Cortex of kidney (tissue), 1 donor: Measurements from ENCODE around the gene WDR12.
A peak's percentile ranks its signal among the peaks of the same experiment; 100 is the strongest.
"Not testable (repeated sequence)": the region's sequence is repeated elsewhere in the genome, so short reads cannot be mapped to it uniquely, and the experiment has no call there.

Source experiments
- DNase-seq: peaks from one replicate; lab custom pipeline; 2025; lab: John Stamatoyannopoulos, UW

WDR12 gene

DNA sequence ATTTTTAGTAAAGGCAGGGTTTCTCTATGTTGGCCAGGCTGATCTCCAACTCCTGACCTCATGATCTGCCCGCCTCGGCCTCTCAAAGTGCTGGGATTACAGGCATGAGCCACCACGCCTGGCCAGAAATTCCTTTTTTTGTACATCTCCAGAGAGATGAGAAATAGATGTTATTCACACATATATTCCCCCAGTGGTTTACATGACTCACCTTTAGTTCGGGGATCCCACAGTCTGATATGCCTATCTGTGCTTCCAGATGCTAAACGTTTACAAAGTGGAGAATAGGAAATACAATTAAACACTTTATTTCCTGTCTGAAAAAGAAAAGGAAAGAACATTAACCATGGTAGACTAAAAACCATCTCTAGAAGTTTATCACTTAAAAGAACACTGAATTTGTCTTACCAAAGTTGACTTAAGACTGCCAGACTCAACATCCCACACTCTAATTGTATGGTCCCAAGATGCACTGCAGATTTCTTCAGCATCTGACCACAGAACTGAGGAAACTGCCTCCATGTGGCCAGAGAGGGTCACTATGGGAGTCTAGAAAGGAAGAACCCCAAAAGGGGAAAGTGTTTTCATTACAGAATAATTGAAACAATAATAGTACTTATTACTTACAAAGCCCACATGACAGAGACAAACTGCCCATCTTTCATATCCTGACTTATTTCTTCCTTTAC, 27.3 kb downstream of the WDR12 start:
- no peak for DNase-seq

DNA sequence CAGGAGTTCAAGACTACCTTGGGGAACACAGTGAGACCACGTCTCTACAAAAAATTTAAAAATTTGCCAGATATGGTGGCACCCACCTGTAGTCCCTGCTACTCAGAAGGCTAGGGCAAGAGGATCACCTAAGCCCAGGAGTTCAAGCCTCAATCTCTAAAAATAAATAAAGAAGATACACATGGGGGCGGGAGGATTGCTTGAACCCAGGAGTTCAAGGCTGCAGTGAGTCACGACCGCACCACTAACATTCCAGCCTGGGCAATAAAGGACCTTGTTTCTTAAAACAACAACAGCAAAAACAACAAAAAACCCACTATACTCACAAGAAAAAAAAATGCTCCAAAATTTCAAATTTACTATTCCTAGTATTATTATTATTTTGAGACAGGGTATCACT, 29.9 kb downstream of the WDR12 start:
- no peak for DNase-seq

DNA sequence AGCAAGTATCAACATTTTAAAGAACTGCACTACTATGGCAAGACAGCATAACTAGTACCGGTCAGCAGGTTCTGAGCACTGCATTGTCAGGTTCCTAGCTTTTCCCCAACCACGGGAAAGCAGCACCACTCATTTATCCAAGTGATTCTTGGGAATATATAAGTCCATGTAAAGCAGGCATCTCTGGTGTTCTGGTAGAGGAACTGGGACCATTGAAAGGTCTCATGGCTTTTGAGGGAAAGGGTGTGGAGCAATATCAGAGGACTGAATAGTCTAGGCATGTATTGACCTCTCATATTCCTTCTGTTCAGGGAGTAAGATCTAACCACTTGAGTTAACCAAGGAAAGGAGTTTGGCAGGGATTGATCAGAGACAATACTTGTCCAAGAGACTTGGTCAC, 33.8 kb downstream of the WDR12 start:
- no peak for DNase-seq

DNA sequence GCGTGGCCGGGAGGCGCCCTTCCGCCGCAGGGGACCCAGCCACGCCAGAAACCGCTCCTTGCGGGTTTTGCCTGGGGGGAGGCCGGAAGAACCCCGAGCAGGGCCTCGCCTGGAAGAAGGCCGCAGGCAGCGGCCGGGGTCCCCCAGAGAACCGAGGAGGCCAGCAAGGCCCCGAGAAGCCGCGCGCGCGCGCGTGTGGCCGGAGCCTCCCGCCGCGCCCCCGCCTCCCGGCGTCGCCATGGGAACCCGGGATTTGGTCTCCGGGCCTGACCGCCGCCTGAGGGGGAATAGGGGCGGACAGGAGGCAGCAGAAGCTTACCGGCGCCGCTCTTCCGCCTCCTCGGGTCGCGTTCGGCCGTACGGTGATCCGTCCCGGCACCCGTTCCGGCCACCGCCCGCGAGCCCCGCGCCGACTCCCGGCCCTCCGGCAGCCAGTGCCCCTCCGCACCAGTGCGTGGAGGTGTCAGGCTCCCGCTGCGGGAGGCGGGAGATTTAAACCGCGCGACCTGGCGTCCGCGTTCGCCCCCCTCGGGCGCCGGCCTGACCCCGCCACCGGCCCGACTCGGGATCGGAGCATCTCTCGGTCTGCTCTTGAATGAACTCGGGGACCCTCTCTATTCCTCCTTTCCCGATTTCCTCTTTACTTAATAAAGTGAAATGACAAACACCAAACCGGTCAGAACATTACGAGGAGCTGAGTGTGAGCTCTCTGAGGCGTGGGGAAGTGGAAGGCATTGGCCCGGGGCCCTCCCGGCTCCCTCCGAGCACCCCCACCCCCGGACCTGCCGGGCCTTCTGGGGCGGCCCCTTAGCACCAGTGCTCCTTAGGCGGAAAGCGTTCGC, 40.0 kb downstream of the WDR12 start, which contains the start of gene ICA1L:
Gene ICA1L, minus strand, starts transcription at position 467 of the 842 bp plus-strand sequence. CDS start 42,757 bp downstream, outside the sequence.
- DNase-seq, result peak; percentile 12

DNA sequence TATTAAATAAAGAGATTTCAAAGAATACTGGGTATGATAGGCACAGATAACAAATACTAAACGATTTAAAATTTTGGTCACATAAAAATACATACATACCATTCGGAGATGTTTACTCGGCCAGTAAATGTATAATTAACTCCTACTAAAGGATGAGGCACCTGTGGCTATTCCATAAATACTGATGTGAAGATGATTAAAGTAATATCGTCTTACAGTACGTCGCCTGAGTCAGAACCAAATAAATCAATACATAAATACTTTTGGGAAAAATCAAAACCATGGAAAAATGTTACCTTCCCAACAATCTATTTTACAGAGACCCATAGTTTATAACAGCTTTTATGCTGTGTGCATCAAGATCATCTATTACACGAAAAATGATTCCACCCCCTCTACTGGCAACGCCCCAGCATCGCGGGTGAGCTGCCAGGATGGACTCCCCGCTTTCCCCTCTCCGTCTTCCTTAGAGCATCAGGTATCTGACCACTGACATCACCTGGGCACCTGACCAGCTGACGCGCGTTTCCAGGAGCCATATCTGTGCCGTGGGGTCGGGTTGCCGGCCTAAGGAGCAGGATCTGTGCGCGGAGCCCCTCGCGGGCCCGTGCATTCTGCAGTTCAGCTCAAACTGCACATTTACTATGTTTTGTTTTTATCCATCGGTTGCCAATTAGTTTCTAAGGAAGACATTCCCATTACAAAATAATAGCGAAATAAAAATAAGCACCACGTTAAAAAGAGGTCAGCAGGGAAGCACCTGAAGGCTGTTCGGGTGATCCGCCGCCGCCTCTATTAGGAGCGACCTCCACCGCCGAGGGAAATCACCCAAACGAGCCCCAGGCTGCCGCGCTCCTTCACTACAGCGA, 40.8 kb downstream of the WDR12 start:
- no peak for DNase-seq

DNA sequence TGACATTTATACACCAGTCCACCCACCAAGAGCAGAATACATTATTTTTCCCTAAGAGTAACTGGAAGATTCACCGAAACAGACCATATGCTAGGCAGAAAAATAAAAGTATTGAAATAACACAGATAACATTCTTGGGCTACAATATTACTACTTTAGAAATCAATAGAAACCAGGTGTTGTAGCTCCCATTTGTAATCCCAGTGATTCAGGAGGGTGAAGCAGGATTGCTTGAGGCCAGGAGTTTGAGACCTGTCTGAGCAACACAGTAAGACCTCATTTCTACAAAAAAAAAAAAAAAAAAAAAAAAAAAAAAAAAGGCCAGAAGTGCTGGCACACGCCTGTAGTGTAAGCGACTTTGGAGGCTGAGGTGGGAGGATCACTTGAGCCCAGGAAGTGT, 49.5 kb downstream of the WDR12 start:
- no peak for DNase-seq

DNA sequence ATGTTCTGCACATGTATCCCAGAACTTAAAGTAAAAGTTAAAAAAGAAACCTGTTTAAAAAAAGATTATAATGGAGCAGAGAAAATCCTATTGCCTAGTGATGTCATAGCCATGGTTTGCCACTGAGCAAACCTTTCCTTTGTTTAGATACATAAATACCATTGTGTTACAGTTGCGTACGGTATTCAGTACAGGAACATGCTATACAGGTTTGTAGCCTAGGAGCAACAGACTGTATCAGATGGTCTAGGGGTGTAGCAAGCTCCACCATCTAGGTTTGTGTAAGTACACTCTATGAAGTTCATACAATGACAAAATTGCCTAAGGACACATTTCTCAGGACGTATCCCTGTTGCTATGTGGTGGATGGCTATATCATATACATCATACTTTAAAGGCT, 52.9 kb downstream of the WDR12 start:
- DNase-seq, result no peak

DNA sequence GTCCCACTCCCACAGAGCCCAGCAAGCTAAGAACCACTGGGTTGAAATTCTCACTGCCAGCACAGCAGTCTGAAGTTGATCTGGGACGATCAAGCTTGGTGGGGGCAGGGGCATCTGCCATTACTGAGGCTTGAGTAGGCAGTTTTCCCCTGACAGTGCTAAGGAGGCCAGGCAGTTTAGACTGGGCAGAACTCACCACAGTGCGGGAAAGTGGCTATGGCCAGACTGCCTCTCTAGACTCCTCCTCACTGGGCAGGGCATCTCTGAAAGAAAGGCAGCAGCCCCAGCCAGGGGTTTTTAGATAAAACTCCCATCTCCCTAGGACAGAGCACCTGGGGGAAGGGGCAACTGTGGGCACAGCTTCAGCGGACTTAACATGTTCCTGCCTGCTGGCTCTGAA, 62.1 kb downstream of the WDR12 start:
- not testable (repeated sequence) for DNase-seq

DNA sequence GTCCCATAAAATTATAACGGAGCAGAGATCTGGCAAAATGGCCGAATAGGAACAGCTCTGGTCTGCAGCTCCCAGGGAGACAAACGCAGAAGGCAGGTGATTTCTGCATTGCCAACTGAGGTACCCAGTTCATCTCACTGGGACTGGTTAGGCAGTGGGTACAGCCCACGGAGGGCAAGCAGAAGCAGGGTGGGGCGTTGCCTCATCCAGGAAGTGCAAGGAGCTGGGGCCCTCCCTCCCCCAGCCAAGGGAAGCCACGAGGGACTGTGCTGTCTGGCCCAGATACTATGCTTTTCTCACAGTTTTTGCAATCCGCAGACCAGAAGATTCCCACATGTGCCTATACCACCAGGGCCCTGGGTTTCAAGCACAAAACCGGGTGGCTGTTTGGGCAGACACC, 62.7 kb downstream of the WDR12 start:
- DNase-seq, result no peak

DNA sequence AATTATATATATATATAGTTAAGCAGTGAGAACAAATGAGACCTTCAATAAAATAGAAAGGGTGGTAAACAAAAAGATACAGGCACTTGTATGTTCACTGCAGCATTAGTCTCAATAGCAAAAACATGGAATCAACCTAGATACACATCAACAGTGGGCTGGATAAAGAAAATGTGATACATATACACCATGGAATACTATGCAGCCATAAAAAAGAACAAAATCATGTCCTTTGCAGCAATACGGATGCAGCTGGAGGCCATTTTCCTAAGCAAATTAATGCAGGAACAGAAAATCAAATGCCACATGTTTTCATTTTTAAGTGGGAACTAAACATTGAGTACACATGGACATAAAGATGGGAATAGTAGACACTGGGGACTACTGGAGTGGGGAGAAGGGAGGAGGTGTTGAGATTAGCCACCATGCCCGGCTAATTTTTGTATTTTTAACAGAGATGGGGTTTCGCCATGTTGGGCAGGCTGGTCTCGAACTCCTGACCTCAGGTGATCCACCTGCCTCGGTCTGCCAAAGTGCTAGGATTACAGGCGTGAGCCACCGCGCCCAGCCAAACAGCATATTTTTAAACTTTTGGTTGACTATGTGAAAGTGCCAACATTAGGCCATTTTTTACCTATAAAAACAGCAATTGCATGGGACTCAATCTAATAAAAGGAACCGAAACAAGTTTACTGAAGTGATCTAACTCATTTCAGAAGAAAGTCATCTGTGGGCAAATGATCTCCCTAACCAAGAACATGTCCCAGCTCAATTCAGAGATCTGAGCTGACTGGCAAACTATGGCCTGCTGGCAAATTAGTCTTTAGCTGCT, 63.6 kb downstream of the WDR12 start:
- DNase-seq, result no peak

DNA sequence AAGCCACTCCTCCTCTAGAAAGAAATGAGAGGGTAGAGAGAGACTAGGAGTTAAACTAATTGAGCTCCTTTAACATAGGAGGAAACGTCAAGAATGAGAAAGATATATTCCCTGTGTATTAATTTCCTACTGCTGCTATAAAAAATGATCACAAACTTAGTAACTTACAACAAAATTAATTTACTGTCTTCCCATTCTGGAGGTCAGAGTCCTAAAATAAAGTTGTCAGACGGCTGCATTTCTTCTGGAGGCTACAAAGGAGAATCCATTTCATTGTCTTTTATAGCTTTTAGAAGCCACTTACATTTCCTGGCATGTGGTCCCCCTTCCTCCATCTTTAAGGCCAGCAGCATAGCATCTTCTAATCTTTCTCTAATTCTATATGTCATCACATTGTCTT, 66.8 kb downstream of the WDR12 start:
- no peak for DNase-seq

DNA sequence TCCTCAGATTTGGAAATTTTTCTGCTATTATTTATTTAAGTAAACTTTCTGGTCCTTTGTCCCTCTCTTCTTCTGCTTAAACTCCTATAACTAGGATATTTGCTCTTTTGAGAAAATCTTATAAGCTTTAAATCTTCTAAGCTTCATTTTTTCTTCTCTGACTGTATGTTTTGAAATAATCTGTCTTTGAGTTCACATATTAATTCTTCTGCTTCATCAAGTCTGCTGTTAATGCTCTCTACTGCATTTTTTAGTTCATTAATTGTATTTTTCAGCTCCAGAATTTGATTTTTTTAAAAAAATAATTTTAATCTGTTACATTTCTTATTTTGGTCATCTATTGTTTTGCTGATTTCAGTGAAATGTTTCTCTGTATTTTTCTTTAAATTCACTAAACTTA, 68.8 kb downstream of the WDR12 start:
- DNase-seq, result no peak

DNA sequence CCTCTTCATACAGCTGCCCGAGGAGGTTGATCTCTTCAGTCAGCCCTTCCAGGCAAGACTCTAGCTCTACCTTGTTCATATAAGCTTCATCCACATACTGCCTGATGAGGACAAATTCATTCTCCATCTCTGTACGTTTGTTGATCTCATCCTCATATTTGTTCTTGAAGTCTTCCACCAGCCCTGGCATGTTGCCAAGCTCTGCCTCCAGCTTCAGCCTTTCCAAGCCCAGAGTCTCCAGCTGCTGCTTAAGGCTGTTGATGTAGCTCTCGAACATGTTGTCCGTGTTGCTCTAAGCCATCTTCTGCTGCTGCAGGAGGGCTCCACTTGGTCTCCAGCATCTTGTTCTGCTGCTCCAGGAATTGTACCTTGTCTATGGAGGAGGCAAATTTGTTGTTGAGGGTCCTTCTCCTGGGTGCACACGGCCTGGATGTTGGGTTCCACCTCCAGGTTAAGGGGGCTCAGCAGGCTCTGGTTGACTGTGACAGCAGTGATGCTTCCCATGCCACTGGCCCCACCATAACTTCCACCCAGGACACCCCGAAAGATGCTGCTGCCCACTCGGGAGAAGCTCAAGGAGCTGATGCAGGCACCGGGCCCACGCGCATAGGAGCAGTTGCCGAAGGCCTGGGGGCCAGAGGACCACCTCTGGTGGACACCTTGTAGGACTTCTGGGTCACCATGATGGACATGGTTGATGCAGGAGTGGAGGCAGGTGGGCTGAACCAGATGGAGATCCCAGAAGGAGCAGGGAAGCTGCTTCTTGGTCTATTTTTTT, 70.2 kb downstream of the WDR12 start:
- no peak for DNase-seq

DNA sequence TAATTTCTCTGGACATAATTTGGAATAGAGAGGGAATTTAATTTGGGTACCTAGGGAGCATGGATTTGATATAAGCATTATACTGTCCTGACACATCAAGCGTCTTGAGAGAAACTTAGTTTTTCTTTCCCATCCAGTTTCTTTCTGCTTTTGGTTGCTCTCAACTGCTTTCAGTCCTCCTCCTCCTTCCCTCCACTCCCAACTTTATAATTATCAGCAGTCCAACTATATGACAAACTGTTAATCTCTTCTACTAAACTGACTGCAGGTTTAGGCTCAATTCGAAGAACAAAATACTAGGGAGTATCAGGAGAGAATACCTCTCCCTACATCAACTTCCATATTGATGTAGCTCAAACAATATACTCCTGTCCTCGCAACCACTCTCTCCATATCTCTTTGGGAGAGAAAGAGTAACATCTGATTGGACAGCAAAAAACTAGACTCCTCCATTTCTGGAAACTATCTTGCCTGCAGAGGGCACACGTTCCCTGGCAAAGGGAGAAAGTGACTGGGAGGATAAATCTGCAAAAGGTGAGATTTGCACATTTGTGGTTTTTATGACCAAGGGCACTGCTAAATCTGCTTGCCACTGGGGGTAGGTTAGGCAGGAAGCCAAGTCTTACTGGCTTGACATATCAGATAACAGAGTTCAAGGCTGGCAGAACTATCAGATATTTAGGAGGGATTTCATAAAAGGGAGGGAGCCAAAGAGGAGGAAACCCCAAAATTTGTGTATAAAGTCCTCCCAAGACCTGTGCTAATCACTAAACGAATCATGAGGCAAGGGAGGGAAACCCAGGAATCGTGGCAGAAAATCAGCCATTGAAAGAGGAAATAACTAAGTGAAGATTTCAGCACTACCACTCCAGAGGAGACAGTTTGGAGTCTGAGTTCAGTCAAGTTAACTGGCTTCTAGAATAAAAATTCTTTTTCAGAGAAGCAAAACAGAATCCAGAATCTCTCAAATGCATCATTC, 79.9 kb downstream of the WDR12 start:
- DNase-seq, result no peak

DNA sequence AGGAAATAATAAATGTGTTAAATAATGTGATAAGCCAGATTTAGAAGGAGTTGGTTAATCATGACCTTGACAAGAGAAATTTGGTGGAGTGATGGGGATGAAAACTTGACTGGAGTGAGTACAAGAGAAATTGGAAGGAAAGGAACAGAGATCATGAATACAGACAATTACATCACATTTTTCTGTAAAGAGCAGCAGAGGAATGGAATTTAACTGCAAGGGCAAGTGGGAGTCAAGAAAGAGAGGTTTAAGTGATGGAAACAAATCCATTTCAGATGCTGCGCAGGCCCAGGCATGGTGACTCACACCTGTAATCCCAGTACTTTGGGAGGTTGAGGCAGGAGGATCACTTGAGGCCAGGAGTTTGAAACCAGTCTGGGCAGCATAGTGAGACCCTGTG, 86.6 kb downstream of the WDR12 start:
- DNase-seq, result no peak
